CD14-positive monocyte (primary cell): ENCODE results near the gene CALCOCO2. TPM values are rescaled to one million over a fixed set of nuclear protein-coding genes. Genes with fewer than 3 reads are reported as not detected.
A peak's percentile ranks its signal among the peaks of the same experiment; 100 is the strongest.

ENCODE experiments used
- DNase-seq, 3 donors: peaks; one replicate each; pipeline ENCODE4 v3.0.0-alpha.2; 2011 to 2022
- H2AFZ ChIP-seq: 2 replicates; pipeline ENCODE4 v1.6.0; 2012; ENCODE audit warnings: mild to moderate bottlenecking, low read depth, low read length, inconsistent platforms; ENCODE audit not compliant: insufficient read depth, poor library complexity, severe bottlenecking
- H3K27ac ChIP-seq, 2 donors: 1 replicate in 1 of 2; 2 replicates in 1 of 2; pipeline ENCODE4 v1.5.1; 2012 to 2013; ENCODE audit warnings: low read length in 2 of 2, control low read depth in 1 of 2, inconsistent platforms in 1 of 2, low read depth in 1 of 2, mild to moderate bottlenecking in 1 of 2
- H3K27me3 ChIP-seq, 2 donors: one replicate each; pipeline versions ENCODE4 v1.6.0 to v1.6.1; 2011 to 2013; ENCODE audit warnings: low read length in 2 of 2; ENCODE audit not compliant: control insufficient read depth in 2 of 2, insufficient read depth in 2 of 2
- H3K36me3 ChIP-seq, 2 donors: replicated peaks in 1 of 2; 1 replicate in 1 of 2; 2 replicates in 1 of 2; pipeline versions ENCODE4 v1.5.1 to v1.6.1; 2012 to 2013; ENCODE audit warnings: low read length in 2 of 2, control low read depth in 1 of 2, inconsistent platforms in 1 of 2, mild to moderate bottlenecking in 1 of 2; ENCODE audit not compliant: insufficient read depth in 2 of 2, control insufficient read depth in 1 of 2
- H3K4me1 ChIP-seq, 2 donors: 1 replicate in 1 of 2; 2 replicates in 1 of 2; pipeline versions ENCODE4 v1.5.1 to v1.6.1; 2012 to 2013; ENCODE audit warnings: low read length in 2 of 2, control low read depth in 1 of 2, inconsistent platforms in 1 of 2, mild to moderate bottlenecking in 1 of 2, moderate library complexity in 1 of 2; ENCODE audit not compliant: insufficient read depth in 2 of 2, control insufficient read depth in 1 of 2
- H3K4me2 ChIP-seq: replicated peaks from 2 replicates; pipeline ENCODE3; 2012; ENCODE audit warnings: low read length, moderate library complexity, mild to moderate bottlenecking; ENCODE audit not compliant: poor library complexity, severe bottlenecking; ENCODE audit errors: extremely low read depth
- H3K4me3 ChIP-seq, 3 experiments: fragments of 200-600 bp in 1 of 3; sonication (generic) in 1 of 3; replicated peaks in 1 of 3; 1 replicate in 2 of 3; 2 replicates in 1 of 3; pipeline ENCODE4 v1.5.1; 2011 to 2013; ENCODE audit warnings: low read length in 3 of 3, mild to moderate bottlenecking in 3 of 3, control low read depth in 2 of 3, low read depth in 2 of 3, inconsistent platforms in 1 of 3, moderate library complexity in 1 of 3
- H3K79me2 ChIP-seq: 2 replicates; pipeline ENCODE4 v1.6.0; 2012; ENCODE audit warnings: mild to moderate bottlenecking, control low read depth, inconsistent platforms, low read length, moderate library complexity; ENCODE audit not compliant: insufficient read depth
- H3K9ac ChIP-seq: 2 replicates; pipeline ENCODE4 v1.6.0; 2017; ENCODE audit warnings: low read length, mild to moderate bottlenecking; ENCODE audit not compliant: insufficient read depth, poor library complexity, severe bottlenecking
- H3K9me3 ChIP-seq, 2 donors: replicated peaks in 1 of 2; 1 replicate in 1 of 2; 2 replicates in 1 of 2; pipeline versions ENCODE4 v1.5.1 to v1.6.1; 2012 to 2013; ENCODE audit warnings: low read length in 2 of 2, control low read depth in 1 of 2; ENCODE audit not compliant: control insufficient read depth in 1 of 2, insufficient read depth in 1 of 2
- H4K20me1 ChIP-seq: 2 replicates; pipeline ENCODE4 v1.6.0; 2012; ENCODE audit warnings: mild to moderate bottlenecking, low read length, control low read depth, moderate library complexity; ENCODE audit not compliant: insufficient read depth
- H3K27ac Mint-ChIP-seq, 7 donors: one replicate each; pipeline ENCODE4 v1.8.0; 2020; ENCODE audit warnings: mild to moderate bottlenecking in 7 of 7, mixed read lengths in 7 of 7, moderate library complexity in 6 of 7, inconsistent platforms in 2 of 7
- H3K27me3 Mint-ChIP-seq, 3 donors: one replicate each; pipeline ENCODE4 v1.8.0; 2021 to 2022; ENCODE audit warnings: low read depth in 3 of 3, mild to moderate bottlenecking in 3 of 3, mixed read lengths in 3 of 3, moderate library complexity in 3 of 3, inconsistent platforms in 1 of 3
- H3K36me3 Mint-ChIP-seq, 2 donors: one replicate each; pipeline ENCODE4 v1.8.0; 2020; ENCODE audit warnings: mixed read lengths in 2 of 2, inconsistent platforms in 1 of 2, mild to moderate bottlenecking in 1 of 2
- H3K4me1 Mint-ChIP-seq: one replicate; pipeline ENCODE4 v1.8.0; 2020; ENCODE audit warnings: mild to moderate bottlenecking, mixed read lengths
- H3K4me3 Mint-ChIP-seq, 2 donors: one replicate each; pipeline ENCODE4 v1.8.0; 2020; ENCODE audit warnings: mild to moderate bottlenecking in 2 of 2, mixed read lengths in 2 of 2, moderate library complexity in 1 of 2
- H3K9me3 Mint-ChIP-seq, 7 donors: one replicate each; pipeline ENCODE4 v1.8.0; 2020 to 2022; ENCODE audit warnings: mixed read lengths in 7 of 7, mild to moderate bottlenecking in 6 of 7, moderate library complexity in 6 of 7, inconsistent platforms in 2 of 7
- WGBS: methylation state at CpG from one replicate; pipeline ENCODE4 v1.1.5; 2013; ENCODE audit warnings: missing lambda C conversion rate; ENCODE audit not compliant: insufficient coverage; 5-methylcytosine and 5-hydroxymethylcytosine counted together
- intact Hi-C, 2 donors: fragments of 100-400 bp; cut with micrococcal nuclease; formaldehyde crosslinking; loops; one replicate each; pipeline versions ENCODE4 v1.15.0 to v1.15.1; 2023
- polyA plus RNA-seq, 3 donors: library from polyadenylated mRNA; depleted of rRNA in 1 of 3; unstranded in 2 of 3; stranded (reverse) in 1 of 3; fragments of 300-500 nt in 2 of 3; fragments of >200 nt in 1 of 3; fragmentation: Illumina TruSeq in 2 of 3; gene quantifications; 1 replicate in 2 of 3; 2 replicates in 1 of 3; pipeline ENCODE4 v1.2.3, GENCODE V29; 2012 to 2021
- TF ChIP-seq, protein P1 (sequence below): fragments of 200-600 bp; IDR thresholded peaks from one replicate; pipeline ENCODE4 v1.8.0; 2022; ENCODE audit warnings: antibody characterized with exemption, mild to moderate bottlenecking

The CALCOCO2 gene
- polyA plus RNA-seq, 3 donors: 87.5 to 280 (median 214) TPM

DNA sequence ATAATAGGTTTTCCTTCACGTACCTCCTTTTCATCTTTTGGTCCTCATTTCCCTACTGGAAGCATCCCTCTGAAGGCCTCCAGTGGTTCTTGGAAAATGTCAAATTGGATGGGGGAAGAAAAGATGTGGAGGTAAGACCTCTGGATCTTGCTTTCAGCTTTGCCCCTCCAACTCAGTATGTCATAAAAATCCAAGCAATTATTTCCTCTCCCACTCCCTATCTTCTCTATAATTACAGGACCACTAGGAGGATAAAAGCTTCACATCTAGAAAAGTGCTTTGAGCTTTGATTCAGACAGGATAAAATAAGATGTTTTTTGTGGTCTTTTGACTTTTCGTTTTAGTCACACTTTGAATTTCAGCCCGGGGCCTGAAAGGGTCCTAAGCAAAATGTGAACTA lies 15.5 kb upstream of the CALCOCO2 start:
- Mint-ChIP-seq H3K27me3 (peaks cover 55 to 80% (median 64%) of the 10 kb centered on the region in 3 donors), H3K4me1 (peaks cover 11% of the 10 kb centered on the region), H3K27ac (no peak overlapping the region), H3K36me3 (peaks cover 0 to 2% of the 10 kb centered on the region in 2 donors), H3K9me3 (peaks cover 0 to 11% (median 6%) of the 10 kb centered on the region in 7 donors), H3K4me3 (peak overlapping the region in 1 of 2 donors; percentile 72)
- Histone ChIP-seq H3K79me2 (no peaks in the 10 kb centered on the region), H3K4me3 (no peak overlapping the region), H3K9ac (no peak overlapping the region), H3K9me3 (peaks cover 0 to 17% of the 10 kb centered on the region in 2 donors), H3K4me1 (peaks cover 10 to 12% of the 10 kb centered on the region in 2 donors), H3K4me2 (no peak overlapping the region), H4K20me1 (no peaks in the 10 kb centered on the region), H3K36me3 (no peaks in the 10 kb centered on the region), H3K27ac (no peak overlapping the region), H2AFZ (no peak overlapping the region), H3K27me3 (peaks cover 49 to 50% of the 10 kb centered on the region in 2 donors)
- TF ChIP-seq, protein P1, sequence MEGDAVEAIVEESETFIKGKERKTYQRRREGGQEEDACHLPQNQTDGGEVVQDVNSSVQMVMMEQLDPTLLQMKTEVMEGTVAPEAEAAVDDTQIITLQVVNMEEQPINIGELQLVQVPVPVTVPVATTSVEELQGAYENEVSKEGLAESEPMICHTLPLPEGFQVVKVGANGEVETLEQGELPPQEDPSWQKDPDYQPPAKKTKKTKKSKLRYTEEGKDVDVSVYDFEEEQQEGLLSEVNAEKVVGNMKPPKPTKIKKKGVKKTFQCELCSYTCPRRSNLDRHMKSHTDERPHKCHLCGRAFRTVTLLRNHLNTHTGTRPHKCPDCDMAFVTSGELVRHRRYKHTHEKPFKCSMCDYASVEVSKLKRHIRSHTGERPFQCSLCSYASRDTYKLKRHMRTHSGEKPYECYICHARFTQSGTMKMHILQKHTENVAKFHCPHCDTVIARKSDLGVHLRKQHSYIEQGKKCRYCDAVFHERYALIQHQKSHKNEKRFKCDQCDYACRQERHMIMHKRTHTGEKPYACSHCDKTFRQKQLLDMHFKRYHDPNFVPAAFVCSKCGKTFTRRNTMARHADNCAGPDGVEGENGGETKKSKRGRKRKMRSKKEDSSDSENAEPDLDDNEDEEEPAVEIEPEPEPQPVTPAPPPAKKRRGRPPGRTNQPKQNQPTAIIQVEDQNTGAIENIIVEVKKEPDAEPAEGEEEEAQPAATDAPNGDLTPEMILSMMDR: no peak
- 76% methylated on average over 2 of the region's 3 CpGs for WGBS
- intact Hi-C loops: loop anchor here in 1 of 2 donors (2.0 to 5.0 kb wide), 2 partner anchors 37 to 63 kb away; no protein-coding TSS in a partner anchor
- no peak for DNase-seq

DNA sequence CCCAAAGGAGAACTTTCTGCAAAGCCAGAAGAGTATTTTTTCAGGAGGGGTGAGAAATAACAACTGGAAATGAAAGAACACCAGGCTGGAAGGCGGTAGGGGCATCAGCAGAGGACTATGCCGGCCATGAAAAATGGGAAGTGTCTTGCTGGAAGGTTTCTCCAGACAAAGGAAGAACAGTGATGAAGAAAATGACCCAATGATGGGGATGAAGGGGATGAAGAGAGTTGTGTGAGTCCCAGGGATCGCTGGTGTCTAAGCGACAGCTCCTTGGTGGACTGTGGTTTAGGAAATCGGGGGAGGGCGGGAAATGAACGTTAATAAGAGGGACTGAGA lies 14.4 kb upstream of the CALCOCO2 start:
- no peaks in the 10 kb centered on the region for H3K79me2 ChIP-seq
- H3K27me3 ChIP-seq: peaks cover 49 to 50% of the 10 kb centered on the region in 2 donors
- Mint-ChIP-seq H3K9me3 (peaks cover 0 to 11% (median 6%) of the 10 kb centered on the region in 7 donors), H3K4me1 (peaks cover 11% of the 10 kb centered on the region), H3K36me3 (peaks cover 0 to 2% of the 10 kb centered on the region in 2 donors), H3K4me3 (peak overlapping the region in 1 of 2 donors; percentile 89), H3K27ac (peak overlapping the region in 1 of 7 donors; percentile 72), H3K27me3 (peaks cover 60 to 86% (median 65%) of the 10 kb centered on the region in 3 donors)
- no peak for DNase-seq
- no peak overlapping the region for H3K9ac ChIP-seq
- H3K4me3 ChIP-seq: peak overlapping the region in 1 of 3 experiments; percentile 51
- no peak overlapping the region for H3K27ac ChIP-seq
- TF ChIP-seq, protein P1: no peak
- whole genome bisulfite sequencing: 4% methylated on average over 7 of the region's 7 CpGs
- H2AFZ ChIP-seq: no peak overlapping the region
- intact Hi-C loops: loop anchor here in 1 of 2 donors (5.0 kb wide), 1 partner anchor 36 kb away; no protein-coding TSS in a partner anchor
- H3K4me1 ChIP-seq: peaks cover 10 to 12% of the 10 kb centered on the region in 2 donors
- no peaks in the 10 kb centered on the region for H3K36me3 ChIP-seq
- no peaks in the 10 kb centered on the region for H4K20me1 ChIP-seq
- peaks cover 0 to 17% of the 10 kb centered on the region in 2 donors for H3K9me3 ChIP-seq
- peak overlapping the region; percentile 59 for H3K4me2 ChIP-seq
